Fibroblast of lung (primary cell): ENCODE measurements around the gene DOCK4.

Experiments used
- CTCF ChIP-seq, 2 donors: IDR thresholded peaks in 1 of 2; conservative IDR thresholded peaks in 1 of 2; 1 replicate in 1 of 2; 2 replicates in 1 of 2; pipeline ENCODE4 v1.5.1; 2011 to 2012; ENCODE audit warnings: low read length in 2 of 2, control low read depth in 1 of 2, inconsistent platforms in 1 of 2, low read depth in 1 of 2, mild to moderate bottlenecking in 1 of 2
- EZH2 ChIP-seq: IDR thresholded peaks from 2 replicates; pipeline ENCODE4 v1.5.1; 2012; ENCODE audit warnings: low read length, control low read depth, mild to moderate bottlenecking; ENCODE audit errors: missing control alignments

GRCh38 chr7:111878785-111879184, 327.4 kb downstream of the DOCK4 start:
- TF ChIP-seq CTCF (conservative IDR thresholded peaks at IDR 0.05 in 1 of 2, IDR thresholded peaks at IDR 0.05 in 1 of 2; ENCODE audit: low read depth in 1 of 2, low read length in 2 of 2) (no peak), EZH2 (no peak)
